Measurements from ENCODE around the gene GPR171.
"Not testable (repeated sequence)": the region's sequence is repeated elsewhere in the genome, so short reads cannot be mapped to it uniquely, and the experiment has no call there.

GPR171 gene, protein sequence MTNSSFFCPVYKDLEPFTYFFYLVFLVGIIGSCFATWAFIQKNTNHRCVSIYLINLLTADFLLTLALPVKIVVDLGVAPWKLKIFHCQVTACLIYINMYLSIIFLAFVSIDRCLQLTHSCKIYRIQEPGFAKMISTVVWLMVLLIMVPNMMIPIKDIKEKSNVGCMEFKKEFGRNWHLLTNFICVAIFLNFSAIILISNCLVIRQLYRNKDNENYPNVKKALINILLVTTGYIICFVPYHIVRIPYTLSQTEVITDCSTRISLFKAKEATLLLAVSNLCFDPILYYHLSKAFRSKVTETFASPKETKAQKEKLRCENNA

DNA sequence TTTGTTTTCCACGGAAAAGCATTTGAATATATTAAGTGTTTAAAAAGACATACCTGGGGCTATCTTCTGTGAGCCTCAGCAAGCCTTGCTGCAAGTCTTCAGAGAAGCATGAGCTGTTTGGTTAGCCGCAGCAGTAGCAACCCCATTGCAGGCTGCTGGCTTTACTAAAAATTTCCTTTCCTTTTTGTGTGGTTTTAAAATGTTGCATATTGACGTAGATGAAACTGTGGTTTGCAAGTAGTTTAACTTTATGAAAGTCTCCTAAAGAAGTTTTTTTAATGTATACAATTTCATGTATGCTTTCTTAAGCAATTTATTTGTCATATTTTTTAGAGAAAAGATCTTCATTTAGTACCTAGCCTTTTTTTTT, at the start of gene GPR171:
TSS of gene GPR171 (minus strand) at position 166 of the 370 bp plus-strand sequence. CDS start 3,830 bp downstream, outside the sequence.
- DNase-seq: no peak

DNA sequence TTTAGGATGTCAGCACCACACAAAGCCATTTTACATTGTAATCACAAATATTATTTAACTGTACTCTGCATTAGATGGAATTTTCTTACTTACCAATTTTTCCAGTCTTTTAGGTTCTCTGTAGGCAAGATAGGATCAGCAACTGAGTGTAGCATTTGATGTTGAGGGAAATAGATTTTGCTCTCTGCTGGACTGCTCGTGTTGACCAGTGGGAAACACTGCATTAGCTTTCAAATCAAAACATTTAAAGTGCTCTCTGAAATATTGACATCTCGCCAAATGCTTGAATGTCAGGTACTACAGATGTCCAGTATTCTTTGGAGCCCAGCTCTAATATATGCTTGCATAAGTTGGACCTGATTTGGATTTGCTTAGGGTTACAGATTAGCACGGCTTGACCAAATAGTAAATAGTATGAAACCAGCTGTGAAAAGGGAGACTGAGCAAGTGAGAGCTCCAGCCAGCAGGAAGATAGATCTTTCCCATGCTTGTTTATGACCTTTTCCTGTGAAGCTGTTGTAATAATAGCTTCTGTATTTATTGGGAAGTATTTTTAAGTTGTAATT, 45.8 kb upstream of the GPR171 start:
- no peak for DNase-seq

DNA sequence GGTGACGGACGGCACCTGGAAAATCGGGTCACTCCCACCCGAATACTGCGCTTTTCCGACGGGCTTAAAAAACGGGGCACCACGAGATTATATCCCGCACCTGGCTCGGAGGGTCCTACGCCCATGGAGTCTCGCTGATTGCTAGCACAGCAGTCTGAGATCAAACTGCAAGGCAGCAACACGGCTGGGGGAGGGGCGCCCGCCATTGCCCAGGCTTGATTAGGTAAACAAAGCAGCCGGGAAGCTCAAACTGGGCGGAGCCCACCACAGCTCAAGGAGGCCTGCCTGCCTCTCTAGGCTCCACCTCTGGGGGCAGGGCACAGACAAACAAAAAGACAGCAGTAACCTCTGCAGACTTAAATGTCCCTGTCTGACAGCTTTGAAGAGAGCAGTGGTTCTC, 39.0 kb upstream of the GPR171 start:
- DNase-seq: not testable (repeated sequence)

DNA sequence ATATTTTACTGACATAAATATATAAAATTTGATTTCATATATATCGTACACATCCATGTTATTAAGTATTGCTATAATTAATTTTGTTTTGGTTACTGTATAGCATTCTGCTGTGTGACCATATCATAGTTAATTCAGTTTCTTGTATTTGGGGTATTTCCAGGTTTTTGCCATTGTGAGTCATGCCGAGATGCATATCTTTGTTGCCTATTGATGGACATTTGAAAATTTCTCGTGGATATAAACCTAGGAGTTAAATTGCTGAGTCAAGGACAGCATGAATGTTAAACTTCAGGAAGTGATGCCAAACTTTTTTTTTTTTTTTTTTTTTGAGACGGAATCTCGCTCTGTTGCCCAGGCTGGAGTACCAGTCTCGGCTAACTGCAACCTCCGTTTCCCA, 33.7 kb upstream of the GPR171 start:
- DNase-seq: no peak

DNA sequence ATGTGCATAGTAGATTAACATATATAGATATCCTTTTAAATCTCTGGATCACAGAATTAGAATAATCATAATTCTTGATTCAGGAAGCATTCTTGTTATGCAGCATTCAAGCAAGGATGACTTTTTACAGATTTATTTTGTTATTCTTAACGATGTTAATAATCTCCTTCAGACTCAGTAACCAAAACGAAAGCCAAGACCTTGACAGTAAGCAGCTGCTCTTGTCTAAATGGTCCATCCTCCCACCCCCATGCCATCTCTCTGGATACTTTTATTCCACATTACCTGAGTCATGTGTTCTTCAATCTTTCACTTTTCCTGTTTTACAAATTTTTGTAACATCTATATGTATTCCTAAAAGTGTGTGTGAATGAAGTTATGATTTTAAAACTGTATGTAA, 33.3 kb upstream of the GPR171 start:
- no peak for DNase-seq

DNA sequence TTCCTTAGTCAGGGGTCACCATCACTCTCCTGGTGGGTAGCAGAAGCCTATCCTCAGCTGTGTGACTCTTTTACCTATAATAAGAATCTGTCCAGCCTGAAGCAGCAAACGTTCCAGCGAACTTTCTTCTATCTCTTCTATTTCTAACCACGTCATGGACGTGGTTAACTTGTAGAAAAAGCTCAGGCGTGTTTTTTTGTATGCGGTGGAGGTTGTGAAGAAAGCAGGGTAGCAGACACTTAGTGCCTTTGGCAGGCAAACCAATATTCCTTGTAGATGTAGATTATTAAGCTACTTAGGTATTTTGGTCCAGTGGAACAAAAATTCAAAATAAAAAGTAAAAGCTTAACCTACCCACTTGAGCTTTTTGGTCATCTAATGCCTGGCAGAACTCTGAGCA, 31.8 kb upstream of the GPR171 start:
- DNase-seq: no peak

DNA sequence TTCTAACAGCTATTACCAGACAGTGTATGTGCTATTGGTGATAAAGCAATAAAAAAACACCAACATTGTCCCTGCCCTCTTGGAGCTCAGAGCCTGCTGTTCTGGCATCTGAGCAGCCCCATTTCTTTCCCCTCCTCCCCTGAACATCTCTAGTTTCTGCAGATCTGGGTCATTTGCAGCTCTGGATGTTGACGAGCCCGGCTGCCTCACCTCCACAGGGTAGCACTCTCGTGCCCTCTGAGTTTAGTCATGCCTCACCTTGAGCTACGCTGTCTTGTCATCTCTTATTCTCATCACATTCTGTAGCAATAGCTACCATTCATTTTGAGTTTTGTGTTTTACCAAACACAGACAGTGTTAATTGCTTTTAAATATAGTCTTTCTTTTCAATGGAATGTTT, 30.0 kb upstream of the GPR171 start:
- no peak for DNase-seq

DNA sequence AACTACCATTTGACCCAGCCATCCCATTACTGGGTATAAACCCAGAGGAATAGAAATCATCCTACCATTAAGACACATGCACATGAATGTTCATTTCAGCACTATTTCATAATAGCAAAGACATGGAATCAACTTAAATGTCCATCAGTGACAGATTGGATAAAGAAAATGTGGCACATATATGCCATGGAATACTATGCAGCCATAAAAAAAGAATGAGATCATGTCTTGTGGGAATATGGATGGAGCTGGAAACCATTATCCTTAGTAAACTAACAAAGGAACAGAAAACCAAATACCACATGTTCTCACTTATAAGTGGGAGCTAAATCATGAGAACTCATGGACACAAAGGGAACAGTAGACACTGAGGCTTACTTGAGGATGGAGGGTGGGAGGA, 29.4 kb upstream of the GPR171 start:
- DNase-seq: not testable (repeated sequence)

DNA sequence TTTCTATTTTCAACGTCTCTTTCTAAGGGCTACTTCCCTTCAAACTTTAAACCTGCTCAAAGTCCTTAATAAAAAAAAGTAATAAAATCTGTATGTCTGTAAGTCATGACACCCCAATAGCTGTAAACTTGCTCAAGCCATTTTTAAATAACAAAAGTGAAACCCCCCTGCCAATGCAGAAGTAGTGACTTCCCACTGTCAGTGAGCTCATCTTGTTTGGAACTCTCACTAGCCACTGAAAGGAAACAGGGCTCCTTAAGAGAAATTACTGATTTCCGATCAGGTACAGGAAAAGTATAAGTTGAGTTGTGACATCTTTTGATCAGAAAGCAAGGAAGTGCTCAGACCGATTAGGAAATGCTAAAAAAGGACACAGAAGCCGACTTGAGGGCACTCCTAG, 27.6 kb upstream of the GPR171 start:
- no peak for DNase-seq

DNA sequence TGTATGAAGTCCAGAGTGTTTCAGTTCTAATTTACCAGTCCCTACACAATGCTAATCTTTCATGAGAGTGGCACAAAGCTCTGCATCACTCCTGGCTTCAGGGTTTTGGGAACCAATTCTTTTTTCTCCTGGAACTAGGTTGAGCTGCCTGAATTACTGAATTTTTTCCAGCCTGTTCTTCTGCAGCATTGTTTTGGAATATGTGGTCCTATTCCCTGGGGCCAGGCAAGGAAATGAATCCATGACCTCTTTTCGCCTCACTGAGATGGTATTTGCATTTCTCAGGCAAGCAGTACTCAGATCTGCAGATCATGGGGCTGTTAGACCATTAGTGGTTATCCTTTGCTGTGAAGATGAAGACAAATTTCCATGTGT, 25.6 kb upstream of the GPR171 start:
- no peak for DNase-seq

DNA sequence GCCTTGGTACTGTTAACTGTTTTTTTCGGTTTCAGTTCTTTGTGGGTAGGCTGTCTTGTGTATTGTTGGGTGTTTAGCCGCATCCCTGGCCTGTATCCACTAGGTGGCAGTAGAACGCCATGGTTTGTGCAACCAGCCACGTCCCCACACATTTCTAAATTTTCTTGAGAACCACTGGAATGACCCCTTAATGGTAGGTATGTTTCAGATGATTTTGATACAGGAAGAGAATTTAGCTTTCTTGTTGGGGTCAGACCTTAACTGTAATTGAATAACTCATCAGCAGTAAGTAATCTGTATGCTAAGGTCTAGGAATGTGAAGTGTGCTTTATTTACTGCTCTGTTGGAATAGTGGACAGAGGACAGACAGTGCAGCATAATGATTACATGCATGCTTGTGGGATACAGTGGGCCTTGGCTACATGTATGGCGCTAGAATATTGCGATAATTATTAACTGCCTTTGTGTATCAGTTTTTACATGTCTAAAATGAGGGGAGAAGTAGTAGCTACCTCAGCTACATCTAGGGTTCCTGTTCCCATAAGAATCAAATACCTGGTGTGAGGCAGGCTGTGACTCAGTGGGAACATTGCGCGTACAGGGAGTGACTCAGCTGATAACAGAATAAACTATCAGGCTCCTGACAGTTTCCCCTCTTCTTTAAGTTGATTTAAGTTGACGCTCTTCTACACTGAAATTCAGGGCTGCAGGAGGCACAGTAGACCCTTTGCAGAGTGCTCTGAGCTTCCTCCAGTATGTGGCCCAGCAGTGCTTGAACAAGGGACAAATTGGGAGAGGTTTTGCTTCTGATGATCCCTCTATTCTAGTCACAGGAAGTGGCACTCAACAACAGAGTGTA, 25.0 kb upstream of the GPR171 start:
- DNase-seq: peak; percentile 32

DNA sequence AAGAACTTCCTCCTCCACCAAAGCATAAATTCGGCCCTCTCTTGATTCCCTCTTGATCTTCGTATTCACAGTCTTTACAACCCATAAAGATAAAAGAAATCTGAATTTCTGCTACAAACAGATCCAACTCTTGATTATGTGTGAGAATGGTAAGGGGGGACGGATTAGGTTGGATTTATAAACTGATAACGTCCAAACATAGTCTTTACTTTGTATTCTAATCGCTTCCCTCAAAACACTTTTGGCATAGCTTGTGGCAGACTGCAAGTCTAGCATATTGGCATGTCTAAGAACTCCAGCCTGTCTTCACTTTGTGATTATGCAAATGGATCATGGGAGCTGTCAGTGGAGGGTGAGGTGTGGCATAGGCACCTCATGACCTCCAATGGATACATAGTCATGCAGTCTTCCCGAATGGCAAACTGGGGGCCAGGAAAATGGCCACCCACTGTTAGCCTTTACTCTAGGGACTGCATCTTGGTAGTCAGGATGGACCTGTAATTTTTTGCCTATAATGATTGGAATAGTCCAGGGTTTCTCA, 24.3 kb upstream of the GPR171 start:
- no peak for DNase-seq

DNA sequence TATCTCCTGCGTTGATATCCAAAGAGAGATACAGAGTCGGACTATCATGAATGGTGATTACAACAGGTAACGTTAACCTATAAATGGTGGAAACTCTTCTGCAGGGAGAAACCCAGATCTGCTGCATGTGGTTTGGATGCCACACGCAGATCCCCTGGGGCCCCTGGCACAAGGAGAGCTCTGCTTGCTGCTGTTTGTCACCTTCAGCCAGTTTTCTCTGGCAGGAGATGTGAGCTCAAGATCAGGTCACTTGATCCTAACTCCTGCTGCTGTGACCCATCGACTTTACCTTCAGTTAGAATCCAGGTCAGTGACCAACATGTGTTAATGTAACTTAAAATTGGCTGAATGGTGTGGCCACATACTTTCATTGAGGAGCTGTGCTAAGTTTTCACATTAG, 23.8 kb upstream of the GPR171 start:
- DNase-seq: no peak

DNA sequence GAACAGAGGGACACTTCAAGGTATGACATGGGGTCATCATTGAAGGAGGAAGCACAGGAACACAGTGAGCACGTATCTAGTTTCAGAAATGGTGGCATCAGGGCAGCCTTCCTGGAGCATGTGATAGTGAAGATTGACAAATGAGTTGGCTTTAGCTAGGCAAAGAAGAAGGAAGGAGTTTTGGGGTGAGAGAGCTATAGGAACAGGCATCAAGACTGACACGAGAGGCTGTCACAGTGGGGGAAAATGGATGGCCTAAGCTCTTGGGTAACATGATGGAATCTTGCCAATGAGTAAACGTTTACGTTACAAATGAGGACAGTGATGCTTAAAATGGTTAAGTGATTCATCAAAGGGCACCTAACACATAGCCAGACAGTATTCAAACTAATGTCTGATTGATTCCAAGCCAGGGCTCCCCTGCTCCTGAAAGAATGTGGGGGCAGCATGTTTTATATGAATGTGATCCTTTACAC, 23.1 kb upstream of the GPR171 start:
- no peak for DNase-seq

DNA sequence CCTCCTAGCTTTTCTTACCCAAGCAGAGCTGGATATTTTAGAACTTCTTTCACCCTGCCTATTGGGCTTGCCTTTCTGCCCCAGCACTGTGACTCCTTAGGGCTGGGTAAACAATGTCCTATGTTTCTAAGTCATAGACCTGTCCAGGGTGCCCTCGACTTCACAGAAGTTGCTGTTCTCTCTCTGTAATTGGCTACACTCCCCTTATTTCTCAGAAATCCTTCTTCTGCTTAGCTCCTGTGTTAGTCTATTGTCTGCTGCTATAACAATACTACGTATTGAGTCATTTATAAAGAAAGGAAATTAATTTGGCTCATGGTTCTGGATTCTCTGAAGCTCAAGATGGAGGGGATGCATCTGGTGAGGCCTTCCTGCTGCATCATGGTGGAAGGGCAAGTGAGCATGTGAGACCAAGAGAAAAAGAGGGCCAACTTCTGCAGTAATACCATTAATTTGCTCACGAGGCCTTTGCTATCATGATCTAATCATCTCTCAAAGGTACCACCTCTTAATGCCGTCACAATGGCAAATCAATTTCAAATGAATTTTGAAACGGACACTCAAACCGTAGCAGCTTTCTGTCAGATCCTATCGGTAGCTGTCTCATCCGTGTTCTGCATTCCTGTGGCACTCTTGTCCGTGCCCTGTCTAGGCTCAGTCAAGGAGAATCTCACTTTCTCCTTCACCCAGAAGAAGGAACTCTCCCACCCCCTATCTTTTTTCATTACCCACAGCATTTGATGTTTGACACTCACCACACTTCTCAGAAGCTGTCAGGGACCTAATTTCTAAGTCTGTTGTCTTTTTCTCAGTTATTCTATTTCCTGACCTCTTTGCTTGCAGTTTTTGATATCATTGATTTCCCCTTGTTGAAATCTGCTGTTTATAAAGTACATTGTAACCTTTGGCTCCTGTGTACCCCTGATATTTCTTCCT, 22.3 kb upstream of the GPR171 start:
- no peak for DNase-seq

DNA sequence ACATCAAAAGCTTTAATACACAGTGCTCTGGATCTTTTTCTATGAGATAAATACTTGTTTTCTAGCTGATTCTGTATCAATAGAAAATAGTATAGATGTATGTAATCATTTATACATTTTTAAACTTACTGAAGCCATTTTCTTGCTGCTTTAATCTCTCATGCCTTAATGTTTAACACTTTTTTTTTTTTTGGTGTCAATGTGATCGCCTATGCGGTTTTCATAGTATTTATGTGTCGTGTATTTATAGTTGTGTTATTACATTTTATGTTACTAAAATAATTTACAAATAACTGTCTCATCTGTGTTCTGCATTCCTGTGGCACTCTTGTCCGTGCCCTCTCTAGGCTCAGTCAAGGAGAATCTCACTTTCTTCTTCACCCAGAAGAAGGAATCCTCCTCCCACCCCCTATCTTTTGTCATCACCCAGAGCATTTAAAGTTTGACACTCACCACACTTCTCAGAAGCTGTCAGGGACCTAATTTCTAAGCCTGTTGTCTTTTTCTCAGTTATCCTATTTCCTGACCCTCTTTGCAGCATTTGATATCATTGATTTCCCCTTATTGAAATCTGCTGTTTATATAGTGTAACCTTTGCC, 21.4 kb upstream of the GPR171 start:
- no peak for DNase-seq

DNA sequence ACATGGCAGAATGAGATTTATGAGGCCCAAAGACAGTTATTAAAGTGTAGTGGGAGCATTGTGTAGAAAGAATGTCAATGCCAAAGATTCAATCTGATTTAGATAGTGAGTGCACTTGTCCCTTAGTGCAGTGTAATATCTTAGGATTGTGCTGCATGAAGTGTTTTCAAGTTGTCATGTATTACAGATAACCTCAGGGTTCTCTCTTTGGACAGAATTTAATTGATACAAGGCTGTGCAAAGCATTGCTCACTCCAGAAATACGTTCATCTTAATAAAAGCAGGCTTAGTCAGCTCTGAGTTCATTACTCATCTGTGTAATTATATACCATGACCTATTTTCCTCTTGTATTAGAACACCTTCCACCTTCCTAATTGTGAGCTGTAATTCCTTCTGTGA, 16.0 kb upstream of the GPR171 start:
- no peak for DNase-seq

DNA sequence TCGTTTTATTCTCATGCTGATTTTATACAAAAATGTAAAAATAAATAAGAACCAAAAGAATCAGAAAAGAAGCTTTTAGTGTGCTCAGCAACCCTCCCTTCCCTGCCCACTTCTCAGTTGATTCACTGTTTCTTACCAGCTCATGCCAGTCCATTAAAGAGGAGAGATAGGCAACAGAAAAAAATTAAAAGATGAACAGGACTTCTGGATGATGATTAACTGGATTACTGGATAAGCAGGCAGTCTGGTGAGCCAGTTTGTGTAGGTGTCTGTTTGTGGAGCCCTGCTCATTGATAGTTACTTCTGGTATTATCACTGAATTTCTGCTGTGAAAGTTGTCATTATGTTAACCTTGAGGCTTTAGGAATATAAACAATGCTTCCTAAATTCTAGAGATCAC, 15.1 kb upstream of the GPR171 start:
- DNase-seq: no peak

DNA sequence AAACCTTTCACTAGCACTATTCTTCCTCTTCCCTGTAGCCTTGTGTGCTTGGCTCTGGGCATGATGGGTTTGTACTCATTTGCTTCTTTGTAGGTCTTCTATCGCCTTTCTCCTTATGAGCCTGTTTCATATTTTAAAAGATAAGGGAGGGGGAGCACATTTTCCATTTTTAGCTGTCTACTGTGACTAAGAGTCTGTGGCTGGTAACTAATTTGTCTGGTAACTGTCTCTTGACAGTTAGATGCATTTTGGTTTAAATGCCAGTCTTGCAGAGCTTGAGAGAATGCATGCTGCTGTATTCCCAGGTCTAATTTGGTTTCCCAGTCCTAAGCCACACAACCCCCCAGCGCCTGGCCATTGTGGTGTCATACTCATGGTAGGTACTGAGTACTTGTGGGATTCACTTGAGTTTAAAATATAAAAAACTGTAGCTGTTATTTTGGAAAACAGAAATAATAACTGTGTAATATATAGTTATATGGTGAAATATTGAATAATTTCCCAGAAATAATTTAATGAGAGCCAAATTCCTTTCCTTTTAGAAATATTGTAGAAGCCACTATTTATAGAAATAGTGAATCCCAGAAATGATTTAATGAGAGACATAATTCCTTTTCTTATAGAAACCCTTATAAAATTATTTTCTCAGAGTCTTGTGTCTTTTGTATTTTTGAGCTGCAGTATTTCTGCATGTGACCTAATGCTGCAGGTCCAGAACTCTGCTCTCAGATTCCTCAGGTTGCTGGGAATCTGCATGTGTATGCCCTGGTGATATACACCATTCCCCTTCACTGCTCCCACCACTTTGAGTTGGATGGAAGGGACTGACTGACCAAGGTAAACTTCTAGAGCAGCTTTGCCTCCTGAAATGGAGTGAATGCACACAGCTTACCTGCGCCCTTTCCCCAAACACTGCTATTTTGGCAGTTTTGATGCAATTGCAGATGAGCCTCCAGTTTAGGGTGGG, 13.9 kb upstream of the GPR171 start:
- no peak for DNase-seq

DNA sequence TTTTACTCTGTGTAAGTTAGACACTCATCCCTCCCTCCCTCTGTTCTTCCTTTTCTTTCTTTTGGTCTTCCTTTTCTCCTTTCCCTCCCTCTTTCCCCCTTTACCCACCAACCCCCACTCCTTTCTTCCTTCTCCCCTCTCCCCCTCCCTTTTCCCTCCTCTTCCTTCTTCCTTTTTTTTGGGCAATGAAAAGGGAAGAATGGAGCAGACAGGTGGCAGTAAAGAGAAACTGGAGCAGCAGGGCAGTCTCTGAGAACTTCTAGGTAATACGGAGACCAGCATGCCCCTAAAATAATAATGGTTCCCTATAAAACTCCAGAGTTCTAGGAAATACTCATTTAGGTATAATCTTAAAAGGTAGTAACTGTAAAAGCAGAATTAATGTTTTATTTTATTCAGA, 11.4 kb upstream of the GPR171 start:
- no peak for DNase-seq

DNA sequence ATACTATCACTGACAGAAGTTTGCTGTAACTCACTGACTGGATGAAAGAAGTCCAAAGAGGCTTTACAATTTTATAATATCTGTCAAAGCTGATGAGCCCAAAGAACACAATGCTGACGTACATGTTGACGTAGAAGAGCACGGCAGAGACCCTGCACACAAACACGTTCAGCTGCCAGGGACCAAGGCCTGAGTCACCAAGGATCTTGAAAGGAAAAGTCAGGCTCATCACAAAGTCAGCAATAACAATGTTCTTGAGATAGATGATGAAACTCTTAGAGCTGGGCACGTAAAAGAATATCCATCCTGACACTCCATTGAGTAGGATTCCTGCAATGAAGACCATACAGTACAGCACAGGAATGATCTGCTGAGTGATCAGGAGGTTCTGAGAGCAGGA, 10.9 kb upstream of the GPR171 start:
- DNase-seq: no peak

All from NCI-H1436 treated with DMSO at 0.1 percent for 48 hours (cell line).